ENCODE data around the gene ATP8A2.

The ATP8A2 gene

GRCh38 chr13:25827831-25828465, 456.2 kb downstream of the ATP8A2 start:
- no peak for DNase-seq

- DNase-seq = no peak
Observed at GRCh38 chr13:25833761-25834160, 462.0 kb downstream of the ATP8A2 start.

- DNase-seq = no peak
Observed at GRCh38 chr13:25836574-25837336, 465.0 kb downstream of the ATP8A2 start.

GRCh38 chr13:25839371-25839770, 467.6 kb downstream of the ATP8A2 start:
- no peak for DNase-seq

GRCh38 chr13:25840261-25840660, 468.5 kb downstream of the ATP8A2 start:
- DNase-seq = no peak

- no peak for DNase-seq
Observed at GRCh38 chr13:25840931-25841330, 469.2 kb downstream of the ATP8A2 start.

- DNase-seq = no peak
Observed at GRCh38 chr13:25843692-25844091, 471.9 kb downstream of the ATP8A2 start.

GRCh38 chr13:25844559-25845434, 473.0 kb downstream of the ATP8A2 start:
- DNase-seq = no peak

GRCh38 chr13:25846222-25846984, 474.6 kb downstream of the ATP8A2 start:
- no peak for DNase-seq

- no peak for DNase-seq
Observed at GRCh38 chr13:25847145-25847544, 475.4 kb downstream of the ATP8A2 start.

GRCh38 chr13:25847635-25848626, 476.2 kb downstream of the ATP8A2 start:
- no peak for DNase-seq

GRCh38 chr13:25848812-25849745, 477.3 kb downstream of the ATP8A2 start:
- DNase-seq = no peak

- DNase-seq = no peak
Observed at GRCh38 chr13:25857830-25858229, 486.1 kb downstream of the ATP8A2 start.

- DNase-seq = no peak
Observed at GRCh38 chr13:25859528-25859927, 487.8 kb downstream of the ATP8A2 start.

GRCh38 chr13:25860265-25860664, 488.5 kb downstream of the ATP8A2 start:
- DNase-seq = no peak

GRCh38 chr13:25860862-25861261, 489.1 kb downstream of the ATP8A2 start:
- no peak for DNase-seq

- no peak for DNase-seq
Observed at GRCh38 chr13:25862156-25862555, 490.4 kb downstream of the ATP8A2 start.

- DNase-seq = peak; percentile 45
Observed at GRCh38 chr13:25864116-25864515, 492.3 kb downstream of the ATP8A2 start.

GRCh38 chr13:25864936-25865335, 493.2 kb downstream of the ATP8A2 start:
- DNase-seq = no peak

GRCh38 chr13:25865391-25865790, 493.6 kb downstream of the ATP8A2 start:
- no peak for DNase-seq

All from femur (tissue), 1 donor.